ENCODE measurements around the gene CACNA1C.

The CACNA1C gene

GRCh38 chr12:2264651-2265232, 212.0 kb downstream of the CACNA1C start:
- peak overlapping the region; percentile 48; the same call in 1 of the 2 replicates for H3K27ac ChIP-seq

GRCh38 chr12:2265461-2266167, 212.8 kb downstream of the CACNA1C start:
- no peak for DNase-seq (ENCODE audit: low spot score)
- ChIA-PET CTCF (no interaction called here), POLR2A (ENCODE audit: low non-redundant PET) (no interaction called here)
- TF ChIP-seq, protein P1, sequence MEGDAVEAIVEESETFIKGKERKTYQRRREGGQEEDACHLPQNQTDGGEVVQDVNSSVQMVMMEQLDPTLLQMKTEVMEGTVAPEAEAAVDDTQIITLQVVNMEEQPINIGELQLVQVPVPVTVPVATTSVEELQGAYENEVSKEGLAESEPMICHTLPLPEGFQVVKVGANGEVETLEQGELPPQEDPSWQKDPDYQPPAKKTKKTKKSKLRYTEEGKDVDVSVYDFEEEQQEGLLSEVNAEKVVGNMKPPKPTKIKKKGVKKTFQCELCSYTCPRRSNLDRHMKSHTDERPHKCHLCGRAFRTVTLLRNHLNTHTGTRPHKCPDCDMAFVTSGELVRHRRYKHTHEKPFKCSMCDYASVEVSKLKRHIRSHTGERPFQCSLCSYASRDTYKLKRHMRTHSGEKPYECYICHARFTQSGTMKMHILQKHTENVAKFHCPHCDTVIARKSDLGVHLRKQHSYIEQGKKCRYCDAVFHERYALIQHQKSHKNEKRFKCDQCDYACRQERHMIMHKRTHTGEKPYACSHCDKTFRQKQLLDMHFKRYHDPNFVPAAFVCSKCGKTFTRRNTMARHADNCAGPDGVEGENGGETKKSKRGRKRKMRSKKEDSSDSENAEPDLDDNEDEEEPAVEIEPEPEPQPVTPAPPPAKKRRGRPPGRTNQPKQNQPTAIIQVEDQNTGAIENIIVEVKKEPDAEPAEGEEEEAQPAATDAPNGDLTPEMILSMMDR (conservative IDR thresholded peaks at IDR 0.05; ENCODE audit: low read depth) = no peak
- no peak overlapping the region for H3K27ac ChIP-seq

More at GRCh38 chr12:2264651-2265232, 212.0 kb downstream of the CACNA1C start:
- DNase-seq (ENCODE audit: low spot score) = peak; percentile 8
- ChIA-PET CTCF (no interaction called here), POLR2A (ENCODE audit: low non-redundant PET) (no interaction called here)
- TF ChIP-seq, protein P1 (conservative IDR thresholded peaks at IDR 0.05; ENCODE audit: low read depth) = no peak

- H3K27ac ChIP-seq = peak overlapping the region; percentile 74
- POLR2A ChIA-PET (ENCODE audit: low non-redundant PET) = no interaction called here
Measured at GRCh38 chr12:2266666-2267620, 214.2 kb downstream of the CACNA1C start.

GRCh38 chr12:2267703-2268470, 215.1 kb downstream of the CACNA1C start:
- H3K27ac ChIP-seq = peak overlapping the region; percentile 74
- DNase-seq (ENCODE audit: low spot score) = no peak
- POLR2A ChIA-PET (ENCODE audit: low non-redundant PET) = no interaction called here
- TF ChIP-seq, protein P1 (conservative IDR thresholded peaks at IDR 0.05; ENCODE audit: low read depth) = no peak
- CTCF ChIA-PET = interaction anchor here (0.6 kb wide), 1 partner anchor 30 kb away, joined by 3 read pairs; no protein-coding TSS in a partner anchor

More at GRCh38 chr12:2266666-2267620, 214.2 kb downstream of the CACNA1C start:
- TF ChIP-seq, protein P1 (conservative IDR thresholded peaks at IDR 0.05; ENCODE audit: low read depth) = no peak
- CTCF ChIA-PET = interaction anchor here (0.6 kb wide), 1 partner anchor 29 kb away, joined by 3 read pairs; no protein-coding TSS in a partner anchor
- no peak for DNase-seq (ENCODE audit: low spot score)

DNA sequence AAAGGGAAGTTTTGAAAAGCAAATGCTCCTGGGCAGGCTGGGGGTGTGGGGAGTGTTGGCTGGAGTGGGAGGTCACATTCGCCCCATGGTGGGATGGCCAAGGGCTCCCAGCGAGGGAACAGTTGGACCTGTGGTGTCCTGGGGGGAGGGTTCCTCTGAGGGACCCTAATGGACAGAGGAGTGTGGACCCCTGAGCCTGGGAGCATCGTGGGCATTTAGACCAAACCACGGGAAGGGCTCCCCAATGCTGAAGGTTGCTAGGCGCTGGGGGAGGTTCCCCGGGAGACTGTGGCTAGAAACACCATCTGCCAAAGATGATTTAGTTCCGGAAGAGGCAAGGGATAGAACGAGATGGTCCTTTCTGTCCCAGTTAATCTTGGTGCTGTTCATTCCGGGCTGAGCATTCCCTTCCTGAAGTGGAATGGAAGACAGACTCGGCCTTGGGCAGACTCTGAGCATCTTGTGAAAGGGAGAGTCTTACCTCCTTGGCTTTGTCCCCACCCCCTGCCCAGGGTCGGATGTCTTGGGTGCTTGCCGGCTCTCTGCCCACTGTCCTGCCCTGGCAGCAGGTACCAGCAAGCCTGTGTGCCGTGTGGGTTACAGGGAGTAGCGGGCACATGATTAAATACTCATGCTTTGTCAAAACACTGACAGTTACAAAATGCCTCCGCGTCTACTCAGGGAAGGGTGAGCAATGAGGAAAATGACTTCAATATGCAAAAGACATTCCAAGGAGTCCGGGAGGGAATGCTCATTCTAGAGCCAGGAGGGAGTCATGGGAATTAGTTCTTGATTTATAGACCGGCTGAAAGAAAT, 215.9 kb downstream of the CACNA1C start:
- ChIA-PET CTCF (no interaction called here), POLR2A (ENCODE audit: low non-redundant PET) (no interaction called here)
- TF ChIP-seq, protein P1 (conservative IDR thresholded peaks at IDR 0.05; ENCODE audit: low read depth) = no peak
- peak overlapping the region; percentile 74 for H3K27ac ChIP-seq
- peak; percentile 57 for DNase-seq (ENCODE audit: low spot score)

All from RWPE1 (cell line).